Activated CD4-positive, alpha-beta T cell treated with anti-CD3 and anti-CD28 coated beads, Interleukin-2, amount 50 U/mL, for 4 hours (primary cell): ENCODE data around the gene KIF12.
"Not testable (repeated sequence)": the region's sequence is repeated elsewhere in the genome, so short reads cannot be mapped to it uniquely, and the experiment has no call there.

Experiments used
- DNase-seq, 2 experiments: peaks; one replicate each; pipeline ENCODE4 v3.0.0-alpha.2; 2020

Gene KIF12

DNA sequence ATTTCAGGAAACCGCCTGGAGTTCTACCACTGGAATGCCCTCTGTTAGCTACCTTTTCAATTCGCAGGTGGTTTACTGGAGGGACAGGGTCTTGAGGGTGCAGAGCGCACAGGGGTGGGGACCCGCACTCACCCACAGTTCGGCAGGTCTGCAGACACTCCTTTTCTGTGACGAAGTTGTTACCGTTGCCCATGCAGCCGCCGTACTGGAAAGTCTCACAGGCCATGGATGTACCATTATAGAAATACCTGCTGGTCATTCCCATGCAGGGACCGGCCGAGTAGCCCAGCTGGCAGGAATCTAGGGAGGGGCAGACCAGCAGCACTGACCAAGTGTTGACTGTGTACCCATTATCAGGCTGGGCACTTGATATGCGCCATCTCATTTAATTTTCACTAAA lies 37.8 kb downstream of the KIF12 start:
- no peak for DNase-seq

DNA sequence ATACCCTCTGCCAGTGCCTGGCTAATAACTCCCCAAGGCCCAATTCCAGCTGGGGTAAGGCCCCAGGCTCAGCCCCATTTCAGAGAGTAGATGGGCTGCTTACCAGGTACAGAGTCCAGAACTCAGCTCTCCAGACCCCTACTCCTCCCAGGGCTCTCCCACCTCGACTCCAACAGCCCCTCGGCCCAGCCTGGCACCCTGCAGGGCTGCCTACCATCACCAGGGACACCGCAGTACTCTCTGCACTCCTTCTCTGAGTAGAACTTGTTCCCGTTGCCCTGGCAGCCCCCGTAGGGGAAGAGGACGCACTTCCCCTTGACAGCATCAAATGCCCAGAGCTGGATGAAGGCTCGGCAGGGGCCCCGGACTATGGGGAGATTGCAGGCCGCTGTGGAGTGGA lies 38.4 kb downstream of the KIF12 start:
- DNase-seq: no peak

DNA sequence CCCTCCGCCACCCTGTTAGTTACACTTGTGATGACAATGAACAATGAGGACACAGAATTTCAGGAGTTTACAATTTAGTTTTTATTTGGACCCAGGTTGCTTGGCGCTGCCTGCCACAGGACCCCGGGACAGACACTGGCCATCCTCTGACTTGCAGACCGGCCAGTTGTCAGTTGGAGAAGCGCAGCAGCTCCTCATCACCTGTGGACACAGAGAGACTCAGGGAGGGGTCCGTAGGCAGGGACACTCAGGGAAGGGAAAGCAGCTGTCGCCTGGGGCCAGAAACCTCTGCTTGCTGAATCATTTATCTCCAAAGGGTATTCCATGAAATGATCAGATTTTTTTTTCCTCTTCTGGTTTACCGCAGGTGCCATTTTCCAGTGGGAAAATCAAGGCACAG lies 39.0 kb downstream of the KIF12 start:
- DNase-seq: no peak

DNA sequence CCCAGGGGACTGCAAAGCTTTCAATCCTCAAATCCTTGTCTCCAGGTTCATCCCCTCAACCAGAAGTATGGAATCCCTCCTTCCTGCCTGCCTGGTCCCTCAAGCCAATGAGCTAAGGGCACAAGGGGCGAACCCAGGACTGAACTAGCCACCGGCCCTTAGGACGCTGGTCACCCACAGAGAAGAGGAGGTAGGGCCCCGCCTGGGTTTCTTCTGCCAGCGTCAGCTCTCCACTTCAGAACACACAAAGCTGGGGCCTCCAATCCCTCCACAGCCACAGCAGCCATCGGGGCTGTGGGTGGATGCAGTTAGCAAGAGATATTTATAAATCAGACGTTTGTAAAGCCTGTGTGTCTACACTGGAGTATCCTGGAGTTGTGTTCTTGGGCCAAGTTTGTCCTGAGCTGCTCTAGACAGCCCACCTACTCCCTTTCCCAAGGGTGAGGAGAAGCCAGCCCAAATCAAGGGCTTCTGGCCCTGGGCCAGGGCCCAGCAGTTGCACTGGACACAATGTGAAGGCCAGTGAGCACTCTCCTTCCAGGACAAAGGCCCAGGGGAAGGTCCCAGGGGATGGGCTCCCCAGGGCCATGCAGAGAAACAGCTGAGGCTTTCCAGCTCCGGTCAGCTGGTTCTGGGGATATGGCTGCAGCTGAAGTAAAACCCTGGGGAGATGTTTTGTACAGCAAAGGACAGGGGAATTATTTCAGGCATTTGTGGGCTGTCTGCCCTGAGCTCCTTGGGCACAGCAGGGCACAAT lies 39.9 kb downstream of the KIF12 start:
- no peak for DNase-seq

DNA sequence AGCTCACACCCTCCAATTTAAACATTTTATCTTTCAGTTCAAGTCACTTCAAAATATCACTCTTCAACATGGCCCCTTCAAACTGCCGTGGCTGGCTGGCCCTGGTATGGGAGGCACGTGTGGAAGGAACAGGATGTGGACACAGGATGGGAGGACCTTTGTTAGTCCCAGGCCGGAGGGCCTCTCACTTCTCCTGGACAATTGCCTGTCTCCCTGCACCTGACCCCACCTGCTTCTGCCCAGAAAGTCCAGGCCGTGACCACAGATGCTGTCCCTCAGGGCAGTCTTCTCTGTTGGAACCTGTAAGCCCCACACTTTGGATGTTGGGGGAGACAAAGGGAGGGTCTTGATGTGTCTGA lies 40.4 kb downstream of the KIF12 start:
- no peak for DNase-seq

DNA sequence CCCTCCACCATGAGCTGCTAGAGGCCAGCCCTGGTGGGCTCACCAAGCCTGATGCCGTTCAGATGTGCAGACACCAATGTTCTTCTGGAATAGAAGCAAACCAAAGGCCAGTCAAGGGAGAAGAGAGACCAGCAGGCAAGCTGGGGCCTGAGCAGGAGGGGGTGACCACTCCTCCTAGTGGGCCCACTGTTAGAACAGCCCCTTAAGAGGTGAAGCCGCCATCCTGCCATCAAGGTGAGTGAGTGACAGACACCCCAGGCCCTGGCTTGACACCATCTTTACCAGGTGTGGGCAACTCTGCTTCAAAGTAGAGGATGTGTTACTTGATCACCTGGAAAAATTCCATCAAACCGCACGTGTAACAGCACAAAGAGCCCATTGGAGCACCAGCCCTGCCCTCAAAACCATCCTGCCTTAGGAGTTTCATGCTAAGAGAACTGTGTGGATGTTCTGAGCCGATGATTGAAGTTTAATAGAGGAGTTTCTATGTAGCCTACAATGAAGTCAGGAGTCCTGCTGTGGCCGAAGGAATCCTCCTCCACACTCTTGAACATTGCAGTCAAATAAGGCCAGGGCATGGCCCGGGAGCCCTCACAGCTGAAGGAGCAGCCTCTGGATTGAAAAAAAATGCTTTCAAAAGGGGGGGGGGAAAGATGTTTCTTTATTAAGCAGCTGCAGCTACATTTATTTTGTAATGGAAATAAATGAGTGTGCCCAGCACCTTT lies 41.8 kb downstream of the KIF12 start:
- no peak for DNase-seq

DNA sequence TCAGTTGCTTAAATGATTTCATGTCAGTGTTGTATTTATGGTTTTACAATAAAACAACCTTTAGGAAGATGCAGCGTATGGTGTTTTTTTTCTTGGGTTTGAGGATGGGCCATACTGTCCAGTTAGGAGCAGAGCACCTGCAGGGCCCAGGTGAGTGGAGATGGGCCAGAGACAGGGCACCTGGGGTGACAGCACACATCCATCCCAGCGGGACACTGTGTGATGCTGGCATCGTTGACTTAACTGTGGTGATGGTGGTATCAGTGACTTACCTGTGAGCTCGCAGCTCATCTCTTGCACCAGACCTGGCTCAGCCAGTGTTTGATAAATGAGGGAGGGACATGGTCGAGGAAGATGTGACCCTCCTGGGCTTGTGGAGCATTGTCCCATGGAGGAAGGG lies 42.6 kb downstream of the KIF12 start:
- no peak for DNase-seq

DNA sequence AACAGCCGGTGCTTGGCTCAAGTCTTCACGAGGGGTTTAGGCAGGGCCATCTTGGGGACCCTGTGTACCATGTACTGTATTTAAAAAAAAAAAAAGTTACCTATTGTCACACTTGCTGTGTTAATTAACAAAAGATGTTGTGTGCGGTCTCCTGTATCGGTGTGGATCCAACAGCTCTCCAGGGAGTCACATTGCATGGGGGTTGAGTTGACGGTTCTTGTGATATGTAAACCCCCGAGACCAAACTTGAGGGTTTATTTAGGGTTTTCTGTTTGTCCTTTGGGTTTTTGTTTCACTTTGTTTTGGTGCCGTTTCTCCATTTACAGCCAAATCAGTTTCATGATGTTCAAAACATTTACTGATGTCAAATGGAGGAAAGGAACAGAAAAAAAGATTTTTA lies 43.2 kb downstream of the KIF12 start:
- DNase-seq: no peak

DNA sequence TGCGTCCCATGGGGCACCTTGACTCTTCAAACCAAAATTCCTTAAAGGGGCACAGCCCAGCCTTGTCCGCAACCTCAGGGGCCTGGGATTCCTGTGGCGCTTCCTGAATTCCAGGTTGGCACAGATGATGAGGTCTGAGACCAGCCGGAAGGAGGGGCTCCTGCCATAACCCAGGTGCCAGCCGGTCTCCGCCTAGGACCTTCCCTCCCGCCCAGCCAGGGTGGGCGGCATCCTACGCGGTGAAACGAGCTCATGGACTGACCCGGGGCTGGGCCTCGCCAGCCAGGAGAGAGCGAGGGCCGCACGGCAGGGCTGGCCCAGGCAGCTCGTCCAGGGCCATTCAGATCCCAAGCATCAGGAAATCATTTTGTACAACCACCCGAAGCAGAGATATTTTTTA lies 44.0 kb downstream of the KIF12 start:
- no peak for DNase-seq

DNA sequence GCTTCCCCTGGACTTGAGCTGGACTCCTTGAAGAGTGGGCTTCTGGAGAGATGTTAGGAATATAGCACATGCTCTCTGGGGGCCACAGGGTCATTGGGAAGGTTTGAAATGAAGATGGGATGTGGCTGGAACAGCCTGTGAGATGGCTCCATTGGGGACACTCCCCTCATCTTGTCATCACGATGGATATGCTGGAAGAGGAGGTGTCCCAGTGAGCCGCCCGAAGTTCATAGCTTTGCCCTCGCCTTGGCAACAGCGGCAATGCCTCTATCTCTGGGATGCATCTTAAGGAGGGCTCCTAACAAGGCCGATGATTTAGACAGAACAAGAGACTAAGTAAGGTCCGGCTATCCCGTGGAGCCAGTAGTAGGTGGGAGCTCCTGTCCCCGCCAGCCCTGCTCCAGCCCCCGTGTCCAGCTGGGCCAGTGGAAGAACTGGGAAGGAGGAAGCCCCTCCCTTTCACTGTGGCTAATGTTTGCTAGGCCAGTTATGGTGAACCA lies 44.9 kb downstream of the KIF12 start:
- DNase-seq: no peak

DNA sequence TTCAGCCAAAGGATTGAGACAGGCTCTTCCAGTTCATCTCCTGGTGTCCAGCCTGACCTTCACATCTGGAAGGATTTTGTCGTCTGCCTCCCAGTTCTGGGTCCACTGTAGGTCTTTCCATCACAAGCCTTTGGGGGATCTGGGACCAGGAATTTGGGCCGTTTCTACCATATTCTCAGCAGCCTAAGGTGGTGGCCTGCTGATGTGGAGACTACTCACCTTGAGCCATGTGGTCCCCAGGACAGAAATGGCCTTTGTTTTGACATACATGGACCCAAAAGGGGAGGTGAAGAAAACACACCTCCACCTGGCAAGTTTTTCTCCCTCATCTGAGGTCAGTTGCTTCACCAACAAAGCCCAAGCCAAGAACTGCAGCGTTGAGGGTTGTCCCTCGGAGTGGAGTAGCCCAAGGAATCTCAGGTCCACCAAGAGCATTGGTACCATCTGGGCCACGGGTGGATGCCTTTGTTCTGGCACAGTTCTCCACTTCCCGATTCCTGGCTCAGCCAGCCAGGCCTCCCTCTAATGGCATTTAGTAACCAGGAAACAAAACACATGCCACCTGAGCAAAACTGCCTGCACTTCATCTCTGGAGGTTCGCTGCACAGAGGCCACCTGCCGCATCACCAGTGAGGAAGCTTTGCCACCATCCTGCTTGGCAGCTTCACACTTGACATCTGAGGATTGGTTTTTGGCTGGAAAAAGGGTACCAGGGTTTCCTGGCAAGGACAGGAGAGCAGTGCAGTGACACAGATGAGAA lies 45.7 kb downstream of the KIF12 start:
- DNase-seq: no peak

DNA sequence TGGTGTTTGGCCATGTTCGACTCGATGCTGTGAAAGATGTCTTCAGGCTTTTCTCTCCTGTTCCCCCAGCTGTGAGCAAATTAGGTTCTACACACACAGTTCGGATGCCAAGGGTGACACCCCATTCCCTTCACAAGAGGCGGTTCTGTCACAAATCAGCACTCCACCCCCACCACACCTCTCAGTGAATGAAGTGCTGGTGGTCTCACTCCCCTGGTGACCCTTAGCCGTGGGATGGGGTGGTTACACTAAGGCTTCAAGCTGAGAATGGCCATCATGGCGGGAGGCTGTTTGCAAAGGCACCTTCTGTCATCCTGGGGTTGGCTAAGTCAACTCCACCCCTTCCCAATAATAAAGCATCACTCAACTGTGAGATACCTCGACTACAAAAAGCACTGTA lies 47.4 kb downstream of the KIF12 start:
- no peak for DNase-seq

DNA sequence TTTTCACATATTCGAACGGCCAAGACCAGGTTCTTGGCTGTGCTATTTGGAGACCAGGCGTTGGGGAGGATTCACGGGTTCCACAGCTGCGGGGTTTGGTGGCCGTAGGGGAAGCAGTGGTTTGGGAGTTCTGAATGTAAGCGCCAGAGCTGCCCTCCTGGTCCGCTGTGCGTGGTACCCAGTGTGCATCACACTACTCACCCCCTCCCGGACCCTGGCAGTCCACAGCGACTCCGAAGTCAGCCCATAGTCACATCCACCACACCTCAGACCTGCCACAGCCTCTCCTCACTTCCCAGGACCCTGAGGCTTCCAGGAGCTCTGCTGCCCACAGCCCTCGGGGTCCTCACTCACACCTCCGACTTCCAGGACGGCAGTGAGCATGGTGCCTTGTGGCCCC lies 47.8 kb downstream of the KIF12 start:
- no peak for DNase-seq

DNA sequence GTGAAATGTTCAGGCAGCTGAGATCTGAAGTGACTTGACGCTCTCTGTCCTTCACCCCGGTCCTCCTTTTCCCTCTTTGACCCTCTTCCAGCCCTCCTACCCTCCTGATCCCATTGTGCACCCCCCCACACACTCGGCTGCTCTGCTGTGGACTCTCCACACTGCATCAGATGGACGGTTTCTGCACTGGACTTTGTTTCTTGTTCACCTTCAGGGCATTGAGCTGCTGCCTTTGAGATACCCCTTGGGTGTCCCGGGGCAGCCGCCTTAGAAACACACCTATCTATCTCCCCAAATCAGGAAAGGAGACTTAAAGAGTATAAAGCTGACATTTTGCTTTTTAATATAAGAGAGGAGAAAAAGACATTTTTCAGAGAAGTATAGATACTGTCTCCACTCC lies 48.4 kb downstream of the KIF12 start:
- no peak for DNase-seq

DNA sequence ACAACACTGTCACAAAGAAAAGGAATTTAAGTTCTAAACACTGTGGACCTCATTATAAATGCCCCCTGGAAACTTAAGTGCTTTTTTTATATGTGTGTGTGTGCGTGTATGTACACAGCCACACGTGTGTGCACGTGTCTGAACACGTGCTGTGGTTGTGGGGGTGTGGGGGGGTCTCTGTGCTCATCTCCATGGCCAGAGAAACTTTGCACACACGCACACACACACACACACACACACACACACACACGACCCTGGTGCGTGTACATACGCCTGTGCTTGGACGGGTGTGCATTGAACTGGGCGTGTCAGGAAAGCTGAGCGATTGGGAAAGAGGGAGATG lies 48.9 kb downstream of the KIF12 start:
- no peak for DNase-seq

DNA sequence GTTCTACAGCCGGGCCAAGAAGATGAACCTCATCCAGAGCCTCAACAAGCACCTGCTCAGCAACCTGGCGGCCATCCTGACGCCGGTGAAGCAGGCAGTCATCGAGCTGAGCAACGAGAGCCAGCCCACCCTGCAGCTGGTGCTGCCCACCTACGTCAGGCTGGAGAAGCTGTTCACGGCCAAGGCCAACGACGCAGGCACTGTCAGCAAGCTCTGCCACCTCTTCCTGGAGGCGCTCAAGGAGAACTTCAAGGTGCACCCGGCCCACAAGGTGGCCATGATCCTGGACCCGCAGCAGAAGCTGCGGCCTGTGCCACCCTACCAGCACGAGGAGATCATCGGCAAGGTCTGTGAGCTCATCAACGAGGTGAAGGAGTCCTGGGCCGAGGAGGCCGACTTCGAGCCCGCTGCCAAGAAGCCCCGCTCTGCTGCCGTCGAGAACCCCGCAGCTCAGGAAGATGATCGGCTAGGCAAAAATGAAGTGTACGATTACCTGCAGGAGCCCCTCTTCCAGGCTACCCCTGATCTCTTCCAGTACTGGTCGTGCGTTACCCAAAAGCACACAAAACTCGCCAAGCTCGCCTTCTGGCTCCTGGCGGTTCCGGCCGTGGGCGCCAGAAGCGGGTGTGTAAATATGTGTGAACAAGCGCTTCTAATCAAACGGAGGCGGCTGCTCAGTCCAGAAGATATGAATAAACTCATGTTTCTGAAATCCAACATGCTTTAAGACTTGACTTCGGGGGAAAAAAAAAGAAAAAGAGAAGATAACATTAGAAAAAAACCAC lies 49.5 kb downstream of the KIF12 start:
- DNase-seq: no peak

DNA sequence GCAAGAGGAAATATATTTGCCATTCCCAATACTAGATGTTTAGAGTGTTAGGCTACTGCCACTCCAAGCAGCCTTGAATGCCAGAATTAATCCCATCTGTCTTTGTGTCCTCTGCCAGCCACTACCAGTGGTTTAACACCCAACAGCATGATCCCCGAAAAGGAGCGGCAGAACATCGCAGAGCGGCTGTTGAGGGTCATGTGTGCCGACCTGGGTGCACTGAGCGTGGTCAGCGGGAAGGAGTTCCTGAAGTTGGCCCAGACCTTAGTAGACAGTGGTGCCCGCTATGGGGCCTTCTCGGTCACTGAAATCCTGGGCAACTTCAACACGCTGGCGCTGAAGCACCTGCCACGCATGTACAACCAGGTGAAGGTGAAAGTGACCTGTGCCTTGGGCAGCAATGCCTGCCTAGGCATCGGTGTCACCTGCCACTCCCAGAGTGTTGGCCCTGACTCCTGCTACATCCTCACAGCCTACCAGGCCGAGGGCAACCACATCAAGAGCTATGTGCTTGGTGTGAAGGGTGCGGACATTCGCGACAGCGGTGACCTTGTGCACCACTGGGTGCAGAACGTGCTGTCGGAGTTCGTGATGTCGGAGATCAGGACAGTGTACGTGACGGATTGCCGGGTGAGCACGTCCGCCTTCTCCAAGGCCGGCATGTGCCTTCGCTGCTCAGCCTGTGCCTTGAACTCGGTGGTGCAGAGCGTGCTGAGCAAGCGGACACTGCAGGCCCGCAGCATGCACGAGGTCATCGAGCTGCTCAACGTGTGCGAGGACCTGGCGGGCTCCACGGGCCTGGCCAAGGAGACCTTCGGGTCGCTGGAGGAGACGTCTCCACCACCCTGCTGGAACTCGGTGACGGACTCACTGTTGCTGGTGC lies 50.3 kb downstream of the KIF12 start:
- no peak for DNase-seq

DNA sequence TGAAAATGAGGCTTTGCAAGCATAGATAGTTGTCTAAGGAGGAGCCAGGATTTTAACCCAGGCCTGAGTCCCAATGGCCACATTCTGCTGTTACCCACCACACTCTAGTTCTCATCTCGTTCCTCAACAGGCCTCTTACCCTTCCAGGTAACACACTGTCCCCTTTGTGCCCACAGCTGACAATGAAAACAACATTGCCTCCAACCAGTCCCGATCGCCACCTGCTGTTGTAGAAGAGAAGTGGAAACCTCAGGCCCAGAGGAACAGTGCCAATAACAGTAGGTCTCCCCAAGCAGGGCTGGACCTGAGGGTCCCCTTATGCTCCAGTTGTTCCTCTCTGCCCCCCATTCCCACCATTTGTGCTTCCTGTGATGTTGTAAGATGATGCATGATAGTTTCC lies 51.4 kb downstream of the KIF12 start:
- no peak for DNase-seq

DNA sequence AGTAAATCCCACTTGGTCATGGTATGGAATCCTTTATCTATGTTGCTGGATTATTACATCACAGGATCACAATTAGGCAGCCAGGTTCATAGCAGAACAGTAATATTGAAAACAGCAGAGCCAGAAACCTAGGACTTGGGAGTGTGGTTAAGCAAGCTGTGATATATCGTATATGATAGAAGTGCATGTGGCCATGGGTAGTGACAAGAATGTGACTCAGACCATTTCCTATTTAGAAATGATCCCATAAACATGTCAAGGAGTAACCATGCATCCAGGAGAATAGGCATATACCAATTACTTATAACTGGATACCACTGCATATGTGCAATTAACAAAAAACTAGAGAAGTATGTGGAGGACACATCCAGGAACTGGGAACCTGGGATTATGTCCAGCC lies 52.2 kb downstream of the KIF12 start:
- DNase-seq: no peak

DNA sequence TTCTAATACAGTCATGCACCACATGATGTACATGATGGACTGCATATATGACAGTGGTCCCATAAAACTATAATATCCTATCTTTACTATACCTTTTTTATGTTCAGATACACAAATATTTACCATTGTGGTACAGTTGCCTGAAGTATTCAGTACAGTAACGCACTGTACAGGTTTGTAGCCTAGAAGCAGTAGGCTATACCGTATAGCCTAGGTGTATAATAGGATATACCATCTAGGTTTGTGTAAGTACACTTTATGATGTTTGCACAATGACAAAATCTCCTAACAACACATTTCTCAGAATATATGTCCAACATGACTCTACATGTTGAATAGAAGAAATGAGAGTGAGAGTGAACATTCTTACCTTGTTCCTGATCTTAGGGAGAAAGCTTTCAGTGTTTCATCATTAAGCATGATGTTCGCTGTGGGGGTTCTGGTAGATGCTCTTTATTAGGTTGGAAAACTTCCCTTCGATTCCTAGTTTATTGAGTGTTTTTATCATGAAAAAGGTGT lies 52.8 kb downstream of the KIF12 start:
- DNase-seq: no peak

DNA sequence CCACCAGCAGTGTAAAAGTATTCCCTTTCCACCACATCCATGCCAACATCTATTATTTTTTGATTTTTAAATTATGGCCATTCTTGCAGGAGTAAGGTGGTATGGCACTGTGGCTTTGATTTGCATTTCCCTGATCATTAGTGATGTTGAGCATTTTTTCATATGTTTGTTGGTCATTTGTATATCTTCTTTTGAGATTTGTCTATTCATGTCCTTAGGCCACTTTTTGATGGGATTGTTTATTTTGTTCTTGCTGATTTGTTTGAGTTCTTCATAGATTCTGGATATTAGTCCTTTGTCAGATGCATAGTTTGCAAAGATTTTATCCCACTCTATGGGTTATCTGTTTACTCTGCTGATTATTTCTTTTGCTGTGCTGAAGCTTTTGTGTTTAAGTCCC lies 55.4 kb downstream of the KIF12 start:
- not testable (repeated sequence) for DNase-seq
